Ovary (tissue), 9 donors: ENCODE measurements around the gene GLYAT. TPM values are rescaled to one million over a fixed set of nuclear protein-coding genes. Genes with fewer than 3 reads are reported as not detected.

Experiments
- DNase-seq, 5 donors: peaks; one replicate each; pipeline ENCODE4 v3.0.0-alpha.2; 2019 to 2020
- H3K27ac ChIP-seq, 2 donors: fragments of 200-600 bp; one replicate each; pipeline versions ENCODE4 v1.5.1 to v1.8.0; 2019 to 2022
- H3K27me3 ChIP-seq: fragments of 200-600 bp; one replicate; pipeline ENCODE4 v1.8.0; 2022
- H3K36me3 ChIP-seq: fragments of 200-600 bp; sonication (generic); one replicate; pipeline ENCODE4 v1.5.1; 2019
- H3K4me1 ChIP-seq: one replicate; pipeline ENCODE4 v1.8.1; 2013; ENCODE audit warnings: mild to moderate bottlenecking, moderate library complexity; ENCODE audit not compliant: insufficient read depth
- H3K4me3 ChIP-seq: fragments of 200-600 bp; sonication (generic); one replicate; pipeline ENCODE4 v1.5.1; 2017
- H3K9me3 ChIP-seq, 2 donors: fragments of 200-600 bp in 1 of 2; sonication (generic) in 1 of 2; one replicate each; pipeline versions ENCODE4 v1.5.1 to v1.8.1; 2013 to 2019; ENCODE audit warnings: mild to moderate bottlenecking in 1 of 2, moderate library complexity in 1 of 2
- CTCF ChIP-seq, 3 donors: fragments of 450-650 bp in 2 of 3; fragments of 200-600 bp in 1 of 3; IDR thresholded peaks; one replicate each; pipeline versions ENCODE4 v1.5.1 to v1.8.0; 2016 to 2022; ENCODE audit warnings: antibody characterized with exemption in 3 of 3, mild to moderate bottlenecking in 1 of 3
- EP300 ChIP-seq: sonication (generic); formaldehyde crosslinking; IDR thresholded peaks from one replicate; pipeline ENCODE4 v1.6.1; 2017; ENCODE audit warnings: antibody characterized with exemption
- POLR2A ChIP-seq: fragments of 450-650 bp; IDR thresholded peaks from one replicate; pipeline ENCODE4 v1.6.1; 2017; ENCODE audit warnings: antibody characterized with exemption, mild to moderate bottlenecking, moderate library complexity
- WGBS, 3 donors: extraction: QIAGEN DNeasy Blood & Tissue Kit in 1 of 3; methylation state at CpG; one replicate each; pipeline versions ENCODE4 v1.1.5 to v1.1.7; 2013 to 2017; 5-methylcytosine and 5-hydroxymethylcytosine counted together
- intact Hi-C, 4 donors: fragments of 100-400 bp; cut with DNase I; formaldehyde crosslinking; loops; one replicate each; pipeline versions ENCODE4 v1.11.0 to v1.15.1; 2022 to 2023
- polyA plus RNA-seq, 2 donors: library from polyadenylated mRNA; stranded (reverse); fragments of 200-250 nt in 1 of 2; fragments of 350-450 nt in 1 of 2; fragmentation: Illumina TruSeq in 1 of 2; extraction: RNeasy Lipid Tissue Mini Kit (QIAGEN cat#74804) in 1 of 2; gene quantifications; one replicate each; pipeline ENCODE4 v1.2.3, GENCODE V29; 2013 to 2014
- total RNA-seq, 7 donors: library from RNA; depleted of rRNA in 2 of 7; stranded (reverse); fragments of >200 nt in 2 of 7; fragmentation: NEBNext Ultra II Directional in 3 of 7; extraction: Animal tissue kit (Norgen Biotek cat#: 25700) in 3 of 7; gene quantifications; one replicate each; pipeline versions ENCODE4 v1.1.0 to v1.2.4, GENCODE V29; 2016 to 2023
- donor health status: DM: no; HTN: no; CAD: no; lungs with moderate emphysema.
- donor health status: DM: no; HTN: no; CAD: no.
- donor health status: Bipolar disorder and iron deficiency.
- donor health status: DM: yes; HTN: yes; CAD: no.
- donor health status: DM: no; HTN: no; CAD: no.
- donor health status: DM: yes; HTN: yes; CAD: no.

The GLYAT gene
- total and polyA plus RNA-seq, 9 donors, result 0.18 TPM; not detected in 8

GRCh38 chr11:58659404-58659803 is 72.3 kb downstream of the GLYAT start:
- no peaks in the 10 kb centered on the region for H3K27me3 ChIP-seq
- no peak for TF ChIP-seq CTCF (IDR thresholded peaks at IDR 0.05)
- TF ChIP-seq POLR2A, result no peak
- no peak for TF ChIP-seq EP300
- no peak for DNase-seq
- no peak overlapping the region for H3K27ac ChIP-seq
- H3K4me3 ChIP-seq, result no peak overlapping the region
- H3K4me1 ChIP-seq, result no peaks in the 10 kb centered on the region
- 32 to 78% (median 56%) methylated on average over 2 of the region's 2 CpGs for WGBS, 3 donors
- no peaks in the 10 kb centered on the region for H3K9me3 ChIP-seq
- H3K36me3 ChIP-seq, result no peaks in the 10 kb centered on the region
- intact Hi-C loops, result loop anchor here in 2 of 4 donors (10.0 kb wide), 2 partner anchors 125 to 475 kb away; no protein-coding TSS in a partner anchor

Other genes with a start within 250 kb of the GLYAT start
- gene OR5B21, start 223.8 kb downstream of the GLYAT start, total RNA-seq, result under 1 TPM in 1 of 7 donors, not detected in 6; 0.25 TPM
- gene OR5B21, start 223.8 kb downstream of the GLYAT start, polyA plus RNA-seq, result not detected
- 10 to 100 TPM in 1 of 7 donors, 1 to 10 TPM in 6; 6.5 to 13.9 (median 7.9) TPM for gene LPXN, start 156.1 kb downstream of the GLYAT start, total RNA-seq
- 10 to 100 TPM in 1 of 2 donors, 1 to 10 TPM in 1; 7.6 to 19.3 TPM for gene LPXN, start 156.1 kb downstream of the GLYAT start, polyA plus RNA-seq
- gene ZFP91, start 152.9 kb downstream of the GLYAT start, total RNA-seq, result 10 to 100 TPM; 25.6 to 45.2 (median 39.5) TPM
- 10 to 100 TPM; 19.7 to 55.6 TPM for gene ZFP91, start 152.9 kb downstream of the GLYAT start, polyA plus RNA-seq
- gene CNTF, start 109.3 kb downstream of the GLYAT start, total RNA-seq, result 1 to 10 TPM in 2 of 7 donors, under 1 TPM in 5; 0.33 to 1.1 (median 0.87) TPM
- 1 to 10 TPM in 1 of 2 donors, under 1 TPM in 1; 0.22 to 2.0 TPM for gene CNTF, start 109.3 kb downstream of the GLYAT start, polyA plus RNA-seq
- gene GLYATL2, start 112.8 kb upstream of the GLYAT start, total RNA-seq, result not detected
- gene GLYATL2, start 112.8 kb upstream of the GLYAT start, polyA plus RNA-seq, result not detected
- gene GLYATL1, start 207.5 kb upstream of the GLYAT start, total RNA-seq, result 1 to 10 TPM in 1 of 7 donors, under 1 TPM in 1, not detected in 5; 0.23 to 1.5 TPM
- under 1 TPM in 1 of 2 donors, not detected in 1; 0.02 TPM for gene GLYATL1, start 207.5 kb upstream of the GLYAT start, polyA plus RNA-seq